ENCODE data around the gene COL20A1. TPM values are rescaled to one million over a fixed set of nuclear protein-coding genes. Genes with fewer than 3 reads are reported as not detected.

Gene COL20A1
- total and polyA plus RNA-seq, 9 donors: 0.10 to 0.54 (median 0.25) TPM; not detected in 5

DNA sequence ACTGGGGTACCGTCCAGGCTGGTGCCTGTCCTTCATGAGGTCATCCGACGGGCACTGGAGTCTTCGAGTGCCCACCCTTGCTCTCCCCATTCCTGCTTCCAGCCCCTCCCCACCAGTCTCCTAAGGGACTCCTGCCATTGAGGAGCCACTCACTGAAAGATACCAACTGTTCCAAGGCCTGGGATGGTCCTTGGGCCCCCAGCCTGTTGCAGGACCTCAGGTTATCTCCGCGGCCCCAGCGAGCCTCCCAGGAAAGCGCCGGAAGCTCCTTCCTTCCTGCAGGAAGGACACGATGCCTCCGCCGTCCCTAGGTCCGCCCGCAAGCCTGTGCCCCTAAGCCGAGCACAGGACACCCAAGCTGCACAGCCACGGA is 39.9 kb upstream of the COL20A1 start:
- H3K27ac ChIP-seq: no peak overlapping the region
- no peaks in the 10 kb centered on the region for H3K9me3 ChIP-seq
- no peak for DNase-seq
- WGBS, 3 donors: 9 to 21% (median 14%) methylated on average over 15 to 16 of the region's 16 CpGs
- TF ChIP-seq EP300 (IDR thresholded peaks at IDR 0.05) (no peak), POLR2A (IDR thresholded peaks at IDR 0.05) (no peak)
- TF ChIP-seq, protein P1, sequence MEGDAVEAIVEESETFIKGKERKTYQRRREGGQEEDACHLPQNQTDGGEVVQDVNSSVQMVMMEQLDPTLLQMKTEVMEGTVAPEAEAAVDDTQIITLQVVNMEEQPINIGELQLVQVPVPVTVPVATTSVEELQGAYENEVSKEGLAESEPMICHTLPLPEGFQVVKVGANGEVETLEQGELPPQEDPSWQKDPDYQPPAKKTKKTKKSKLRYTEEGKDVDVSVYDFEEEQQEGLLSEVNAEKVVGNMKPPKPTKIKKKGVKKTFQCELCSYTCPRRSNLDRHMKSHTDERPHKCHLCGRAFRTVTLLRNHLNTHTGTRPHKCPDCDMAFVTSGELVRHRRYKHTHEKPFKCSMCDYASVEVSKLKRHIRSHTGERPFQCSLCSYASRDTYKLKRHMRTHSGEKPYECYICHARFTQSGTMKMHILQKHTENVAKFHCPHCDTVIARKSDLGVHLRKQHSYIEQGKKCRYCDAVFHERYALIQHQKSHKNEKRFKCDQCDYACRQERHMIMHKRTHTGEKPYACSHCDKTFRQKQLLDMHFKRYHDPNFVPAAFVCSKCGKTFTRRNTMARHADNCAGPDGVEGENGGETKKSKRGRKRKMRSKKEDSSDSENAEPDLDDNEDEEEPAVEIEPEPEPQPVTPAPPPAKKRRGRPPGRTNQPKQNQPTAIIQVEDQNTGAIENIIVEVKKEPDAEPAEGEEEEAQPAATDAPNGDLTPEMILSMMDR (IDR thresholded peaks at IDR 0.05): no peak
- no peaks in the 10 kb centered on the region for H3K36me3 ChIP-seq
- no peaks in the 10 kb centered on the region for H3K4me1 ChIP-seq (ENCODE audit: insufficient read depth)
- no peak overlapping the region for H3K4me3 ChIP-seq
- H3K27me3 ChIP-seq: no peaks in the 10 kb centered on the region
- intact Hi-C loops (cut with DNase I): no loop called here

GRCh38 chr20:63253438-63254231 is 39.4 kb upstream of the COL20A1 start:
- 0 to 1% (median 0%) methylated on average over 47 to 89 of the region's 89 CpGs for WGBS, 3 donors
- no peaks in the 10 kb centered on the region for H3K4me1 ChIP-seq (ENCODE audit: insufficient read depth)
- H3K27ac ChIP-seq: no peak overlapping the region
- H3K36me3 ChIP-seq: no peaks in the 10 kb centered on the region
- TF ChIP-seq, protein P1 (IDR thresholded peaks at IDR 0.05): no peak
- TF ChIP-seq EP300 (IDR thresholded peaks at IDR 0.05) (no peak), POLR2A (IDR thresholded peaks at IDR 0.05) (no peak)
- H3K27me3 ChIP-seq: no peaks in the 10 kb centered on the region
- intact Hi-C loops (cut with DNase I): no loop called here
- no peak overlapping the region for H3K4me3 ChIP-seq
- H3K9me3 ChIP-seq: no peaks in the 10 kb centered on the region
- DNase-seq: no peak

GRCh38 chr20:63254232-63254605 is 38.8 kb upstream of the COL20A1 start, which contains the start of gene NKAIN4:
Gene NKAIN4 (minus strand): TSS chr20:63254463. CDS start chr20:63254450, 13 bp downstream.
- TF ChIP-seq, protein P1 (IDR thresholded peaks at IDR 0.05): no peak
- no peak for TF ChIP-seq EP300 (IDR thresholded peaks at IDR 0.05)
- Histone ChIP-seq H3K4me1 (ENCODE audit: insufficient read depth) (no peaks in the 10 kb centered on the region), H3K9me3 (no peaks in the 10 kb centered on the region), H3K27me3 (no peaks in the 10 kb centered on the region), H3K4me3 (no peak within 1 kb of the TSS), H3K36me3 (no peaks in the 10 kb centered on the region), H3K27ac (no peak within 1 kb of the TSS)
- 0 to 5% (median 1%) methylated on average over 7 to 46 of the region's 46 CpGs for WGBS, 3 donors
- DNase-seq: no peak
- intact Hi-C loops (cut with DNase I): no loop called here

- Histone ChIP-seq H3K4me3 (no peak overlapping the region), H3K4me1 (ENCODE audit: insufficient read depth) (no peaks in the 10 kb centered on the region), H3K27ac (no peak overlapping the region), H3K27me3 (no peaks in the 10 kb centered on the region), H3K9me3 (no peaks in the 10 kb centered on the region), H3K36me3 (no peaks in the 10 kb centered on the region)
- no peak for DNase-seq
- TF ChIP-seq EP300 (IDR thresholded peaks at IDR 0.05): no peak
- no peak for TF ChIP-seq POLR2A (IDR thresholded peaks at IDR 0.05)
- TF ChIP-seq, protein P1 (IDR thresholded peaks at IDR 0.05): no peak
- intact Hi-C loops (cut with DNase I): no loop called here
- 7 to 20% (median 18%) methylated on average over 20 to 56 of the region's 56 CpGs for WGBS, 3 donors
These were observed 38.2 kb upstream of the COL20A1 start for GRCh38 chr20:63254606-63255384.
